WTC11 (cell line): Measurements from ENCODE around the gene SLC25A45.

Experiments used
- CTCF ChIP-seq: fragments of 200-600 bp; IDR thresholded peaks from 2 replicates; pipeline ENCODE4 v1.8.0; 2022; ENCODE audit warnings: antibody characterized with exemption
- SP1 ChIP-seq: sonication (generic); formaldehyde crosslinking; conservative IDR thresholded peaks from 2 replicates; pipeline ENCODE4 v1.8.1; 2022; ENCODE audit warnings: missing genetic modification reagents

- no peak for TF ChIP-seq SP1
- TF ChIP-seq CTCF = no peak
Observed at GRCh38 chr11:65418431-65418680, 35.9 kb upstream of the SLC25A45 start.
